Hepatic stellate cell (primary cell): ENCODE measurements around the gene RARRES2.
A peak's percentile ranks its signal among the peaks of the same experiment; 100 is the strongest.

ENCODE experiments used
- DNase-seq: peaks from one replicate; pipeline ENCODE4 v3.0.0; 2011; ENCODE audit warnings: low spot score

The RARRES2 gene

GRCh38 chr7:150337659-150338081 is 3.8 kb downstream of the RARRES2 start:
- no peak for DNase-seq

DNA sequence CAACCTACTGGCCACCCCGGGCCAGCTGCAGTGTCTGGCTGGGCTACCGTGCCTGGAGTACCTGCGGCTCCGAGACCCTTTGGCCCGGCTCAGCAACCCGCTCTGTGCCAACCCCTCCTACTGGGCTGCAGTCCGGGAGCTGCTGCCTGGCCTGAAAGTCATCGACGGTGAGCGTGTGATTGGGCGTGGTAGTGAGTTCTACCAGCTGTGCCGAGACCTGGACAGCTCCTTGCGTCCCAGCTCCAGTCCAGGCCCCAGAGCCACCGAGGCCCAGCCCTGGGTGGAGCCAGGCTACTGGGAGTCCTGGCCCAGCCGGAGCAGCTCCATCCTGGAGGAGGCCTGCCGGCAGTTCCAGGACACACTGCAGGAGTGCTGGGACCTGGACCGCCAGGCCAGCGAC is 4.2 kb downstream of the RARRES2 start:
- no peak for DNase-seq

DNA sequence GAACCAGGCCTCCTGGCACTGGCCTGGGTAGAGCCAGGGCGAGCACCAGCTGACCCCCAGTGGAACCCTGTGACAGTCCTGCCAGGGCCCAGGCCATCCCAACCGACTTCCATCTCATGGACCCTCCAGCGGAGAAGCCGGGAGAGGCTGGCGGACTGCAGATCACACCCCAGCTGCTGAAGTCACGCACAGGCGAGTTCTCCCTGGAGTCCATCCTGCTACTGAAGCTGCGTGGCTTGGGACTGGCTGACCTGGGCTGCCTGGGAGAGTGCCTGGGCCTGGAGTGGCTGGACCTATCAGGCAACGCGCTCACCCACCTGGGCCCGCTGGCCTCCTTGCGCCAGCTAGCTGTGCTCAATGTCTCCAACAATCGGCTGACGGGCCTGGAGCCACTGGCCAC is 4.7 kb downstream of the RARRES2 start:
- no peak for DNase-seq

GRCh38 chr7:150335774-150336112 is 5.7 kb downstream of the RARRES2 start:
- no peak for DNase-seq

DNA sequence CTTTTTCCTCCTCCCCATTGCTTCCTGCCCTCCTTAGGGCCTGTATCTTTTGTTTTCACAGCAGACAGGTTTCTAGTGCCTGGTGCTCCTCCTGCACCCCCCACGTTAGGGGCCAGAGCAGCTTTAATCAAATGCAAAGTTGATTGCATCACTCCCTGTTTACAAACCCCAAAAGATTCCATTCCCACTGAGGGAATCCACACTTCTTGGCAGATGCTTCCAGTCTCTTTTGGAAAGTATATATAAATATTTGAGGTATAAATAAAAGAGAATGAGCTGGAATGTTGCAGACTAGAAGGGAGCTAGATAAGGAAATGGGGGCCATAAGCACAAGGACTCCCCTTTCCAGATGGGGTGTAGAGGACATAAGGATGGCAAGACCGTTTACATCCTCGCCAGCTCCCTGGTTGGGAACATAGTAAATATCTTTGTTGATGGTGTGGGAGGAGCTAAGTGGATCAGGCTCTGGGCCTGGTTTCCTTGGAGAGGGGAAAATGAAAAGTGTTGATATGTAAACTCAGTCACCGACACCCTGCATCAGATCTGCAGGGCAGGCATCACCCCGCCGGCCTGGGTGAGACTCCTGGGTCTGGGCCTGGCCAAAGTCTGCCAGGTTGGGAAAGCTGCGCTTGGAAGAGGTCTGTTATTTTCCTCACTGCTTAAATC is 6.2 kb downstream of the RARRES2 start:
- peak; percentile 48 for DNase-seq

- DNase-seq: no peak
Observed at GRCh38 chr7:150334108-150334507, 7.3 kb downstream of the RARRES2 start.

- no peak for DNase-seq
Observed at GRCh38 chr7:150333659-150334058, 7.8 kb downstream of the RARRES2 start.

DNA sequence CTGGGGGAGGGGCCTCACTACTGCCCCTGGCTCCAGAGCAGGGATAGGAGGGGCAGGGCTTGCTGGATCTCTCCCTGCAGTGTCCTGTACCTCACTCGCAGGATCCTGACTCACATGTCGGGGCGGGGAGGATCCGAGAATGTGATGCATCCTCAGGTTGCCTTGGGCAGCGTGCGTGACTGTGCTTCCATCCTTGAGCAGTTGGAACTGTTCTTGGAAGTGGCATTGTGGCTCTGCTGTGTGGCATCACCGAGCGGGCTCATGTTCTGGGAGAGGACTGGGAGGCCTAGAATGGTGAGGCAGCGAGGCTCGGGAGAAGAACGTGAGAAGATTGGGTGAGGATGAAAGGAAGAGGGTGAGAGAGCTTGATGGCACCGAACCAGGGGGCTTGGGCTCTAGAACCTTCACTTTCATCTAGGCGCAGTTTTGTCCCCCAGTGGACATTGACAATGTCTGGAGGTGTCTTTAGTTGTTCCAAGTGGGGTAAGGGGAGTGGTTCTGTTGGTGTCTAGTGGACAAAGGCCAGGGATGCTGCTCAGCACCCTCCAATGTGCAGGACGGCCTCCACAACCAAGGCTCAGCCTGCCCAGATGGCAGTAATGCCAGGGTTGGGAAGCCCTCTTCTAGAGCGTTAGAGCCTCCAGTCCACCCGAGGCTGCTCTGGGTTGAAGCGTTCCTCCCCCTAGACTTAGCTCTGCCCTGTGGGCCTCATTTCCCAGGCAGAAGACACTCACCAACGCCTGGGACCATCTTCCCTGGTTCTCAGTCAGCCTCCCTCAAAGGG is 8.4 kb downstream of the RARRES2 start:
- no peak for DNase-seq

- DNase-seq: no peak
Observed at GRCh38 chr7:150330211-150330885, 11.1 kb downstream of the RARRES2 start.

- no peak for DNase-seq
Observed at GRCh38 chr7:150329331-150330120, 11.9 kb downstream of the RARRES2 start.

- DNase-seq: no peak
Observed at GRCh38 chr7:150327308-150327707, 14.1 kb downstream of the RARRES2 start.

DNA sequence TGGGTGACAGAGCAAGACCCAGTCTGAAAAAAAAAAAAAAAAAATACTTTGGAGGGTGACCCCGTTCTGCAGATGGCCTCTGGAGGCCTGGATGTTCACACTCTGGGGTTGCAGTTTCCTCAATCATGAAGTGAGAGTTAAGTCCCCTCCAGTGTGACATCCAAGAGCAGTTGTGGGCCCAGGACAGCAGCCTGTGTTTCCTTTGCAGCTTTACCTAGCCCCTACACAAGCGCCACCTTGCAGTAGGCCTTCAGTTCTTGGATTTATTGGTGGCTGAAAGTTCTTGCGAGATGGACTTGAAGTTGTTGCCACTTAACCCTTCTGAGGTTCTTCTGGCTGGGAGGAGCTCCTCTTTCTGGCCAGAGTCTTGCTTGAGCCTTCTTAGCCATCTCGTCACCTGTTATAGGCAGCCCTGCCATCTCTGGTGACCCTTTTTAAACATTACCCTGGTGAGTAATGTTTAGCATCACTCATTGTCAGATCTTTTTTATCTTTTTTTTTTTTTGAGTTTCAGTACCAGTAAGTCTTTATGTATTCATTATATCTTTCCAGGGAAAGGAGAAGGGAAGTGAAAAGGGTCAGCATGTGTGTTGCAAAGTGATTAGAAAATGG is 14.7 kb downstream of the RARRES2 start:
- DNase-seq: no peak

DNA sequence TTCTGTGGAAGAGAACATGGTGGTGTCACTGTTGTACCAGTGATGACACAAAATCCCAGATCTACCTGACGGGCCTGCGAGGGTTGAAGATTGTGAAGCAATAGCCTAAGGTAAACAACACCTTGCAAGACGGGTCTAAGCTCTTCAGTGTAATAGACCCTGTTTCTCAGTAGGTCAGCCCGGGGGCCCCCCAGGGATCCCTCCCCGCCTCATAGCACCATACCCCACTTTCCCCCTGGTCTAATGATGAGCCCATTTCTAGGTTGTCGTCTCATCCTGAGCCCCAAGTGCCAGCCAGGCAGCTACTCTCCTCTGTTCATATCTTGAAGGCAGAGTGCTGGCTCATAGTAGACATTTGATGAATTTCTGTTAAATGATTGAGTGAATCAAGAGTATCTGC is 15.5 kb downstream of the RARRES2 start:
- DNase-seq: no peak

GRCh38 chr7:150325110-150325611 is 16.3 kb downstream of the RARRES2 start:
- DNase-seq: no peak

GRCh38 chr7:150324373-150324961 is 17.0 kb downstream of the RARRES2 start:
- no peak for DNase-seq

GRCh38 chr7:150323682-150324372 is 17.6 kb downstream of the RARRES2 start:
- no peak for DNase-seq

- no peak for DNase-seq
Observed at GRCh38 chr7:150322833-150323681, 18.4 kb downstream of the RARRES2 start, which contains the start of the genes ACTR3C and LRRC61. ACTR3C (minus strand) TSS chr7:150323545; CDS start chr7:150295296, 28,249 bp downstream. LRRC61 (plus strand) TSS chr7:150323355; CDS start chr7:150336862, 13,507 bp downstream.

DNA sequence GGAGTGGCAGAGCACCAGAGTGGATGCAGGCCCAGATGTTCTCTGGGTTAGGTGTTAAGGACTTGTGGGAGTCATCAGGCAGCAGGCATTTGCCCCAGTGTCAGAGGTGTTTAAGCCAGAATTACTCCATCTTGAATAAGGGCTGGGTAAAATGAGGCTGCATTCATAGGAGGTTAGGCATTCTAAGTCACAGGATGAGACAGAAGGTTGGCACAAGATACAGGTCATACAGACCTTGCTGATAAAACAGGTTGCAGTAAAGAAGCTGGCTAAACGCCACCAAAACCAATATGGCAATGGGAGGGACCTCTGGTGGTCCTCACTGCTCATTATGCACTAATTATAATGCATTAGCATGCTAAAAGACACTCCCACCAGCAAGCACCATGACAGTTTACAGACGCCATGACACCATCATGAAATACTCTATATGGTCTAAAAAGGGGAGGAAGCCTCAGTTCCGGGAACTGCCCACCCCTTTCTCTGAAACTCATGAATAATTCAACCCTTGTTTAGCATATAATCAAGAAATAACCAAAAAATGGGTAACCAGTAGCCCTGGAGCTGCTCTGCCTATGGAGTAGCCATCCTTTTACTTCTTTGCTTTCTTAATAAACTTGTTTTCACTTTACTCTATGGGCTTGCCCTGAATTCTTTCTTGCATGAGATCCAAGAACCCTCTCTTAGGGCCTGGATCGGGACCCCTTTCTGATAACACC is 19.2 kb downstream of the RARRES2 start:
- no peak for DNase-seq

DNA sequence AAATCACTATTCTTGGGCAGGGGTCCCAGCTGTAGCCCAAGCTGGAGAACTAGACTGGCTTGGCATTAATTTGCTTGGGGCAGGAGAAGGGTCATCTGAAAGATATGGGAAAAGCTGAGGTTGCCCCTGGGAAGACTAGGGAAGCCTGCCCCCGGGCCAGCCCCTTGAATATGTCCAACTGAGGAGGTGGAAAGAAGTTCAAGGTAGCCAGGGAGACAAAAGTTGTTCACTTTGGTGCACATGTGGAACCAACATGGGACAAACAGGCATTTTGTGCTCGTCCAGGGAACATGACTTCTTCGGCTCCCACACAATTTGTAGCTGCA is 19.7 kb downstream of the RARRES2 start:
- no peak for DNase-seq
